ENCODE data around the gene SPOCK1.

SPOCK1 gene

DNA sequence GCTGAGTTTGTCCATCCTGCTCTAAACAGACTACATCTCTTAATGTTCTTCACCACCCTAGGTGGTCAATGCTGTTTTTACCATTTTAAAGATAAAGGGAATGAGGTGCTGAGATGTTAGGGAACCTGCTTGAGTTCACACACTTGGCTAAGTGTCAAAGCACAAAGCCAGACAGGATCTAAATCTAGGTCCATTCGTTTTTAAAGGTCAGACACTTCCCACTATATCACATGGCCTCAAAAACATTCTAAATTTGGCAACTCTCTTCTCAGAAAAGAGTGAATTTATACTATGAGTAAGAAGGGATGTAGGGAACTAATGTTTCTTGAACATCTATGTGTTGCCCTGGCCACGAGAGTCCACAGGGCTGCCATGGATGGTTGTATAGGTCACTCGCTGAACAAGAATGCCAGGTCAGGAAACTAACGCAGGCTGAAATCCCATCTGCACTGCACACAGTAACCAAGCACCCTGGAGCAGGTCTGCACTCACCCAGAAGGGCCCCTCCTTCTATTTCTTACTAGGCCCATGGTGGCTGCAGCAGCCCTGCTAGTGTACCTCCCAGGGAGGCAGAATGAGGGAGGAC is 213.0 kb downstream of the SPOCK1 start:
- Histone ChIP-seq H3K4me3 (ENCODE audit: insufficient read depth in 1 of 2, low read depth in 1 of 2, low read length in 2 of 2) (no peak overlapping the region), H3K27me3 (ENCODE audit: control insufficient read depth in 1 of 2, insufficient read depth in 1 of 2, low read length in 2 of 2) (peaks cover 0 to 5% of the 10 kb centered on the region in 2 experiments), H2BK15ac (ENCODE audit: low read depth, poor library complexity, severe bottlenecking) (no peak overlapping the region), H3K9ac (ENCODE audit: low read length) (no peak overlapping the region), H3K9me3 (ENCODE audit: control insufficient read depth, low read length) (no peaks in the 10 kb centered on the region), H2BK120ac (ENCODE audit: low read depth, low read length) (no peak overlapping the region), H3K36me3 (ENCODE audit: control insufficient read depth in 1 of 2, insufficient read depth in 2 of 2, low read depth in 1 of 2, low read length in 2 of 2) (no peaks in the 10 kb centered on the region), H2BK12ac (ENCODE audit: low read length in 2 of 2) (no peak overlapping the region), H4K8ac (ENCODE audit: low read length) (no peak overlapping the region), H4K91ac (ENCODE audit: low read length) (no peak overlapping the region), H3K23ac (ENCODE audit: low read length in 2 of 2) (no peak overlapping the region), H3K4me2 (ENCODE audit: low read length, poor library complexity, severe bottlenecking) (no peak overlapping the region), H3K18ac (ENCODE audit: low read depth in 1 of 2, low read length in 2 of 2) (no peak overlapping the region), H2AFZ (ENCODE audit: low read depth, low read length) (no peak overlapping the region), H3K27ac (ENCODE audit: low read length, poor library complexity, severe bottlenecking) (no peak overlapping the region), H2AK5ac (ENCODE audit: low read length, severe bottlenecking) (no peak overlapping the region), H3K4me1 (ENCODE audit: control insufficient read depth, insufficient read depth, low read depth, low read length) (no peaks in the 10 kb centered on the region), H3K4ac (ENCODE audit: low read depth in 1 of 2, low read length in 2 of 2) (no peak overlapping the region), H3K79me1 (replicated peaks; ENCODE audit: low read length, poor library complexity, severe bottlenecking) (no peaks in the 10 kb centered on the region), H2BK5ac (ENCODE audit: low read depth, low read length, poor library complexity, severe bottlenecking) (no peak overlapping the region), H3K14ac (ENCODE audit: low read length in 2 of 2) (no peak overlapping the region)
- no peak for DNase-seq
- 88% methylated on average over 3 of the region's 4 CpGs for WGBS

GRCh38 chr5:137283801-137284200 is 215.3 kb downstream of the SPOCK1 start:
- 81% methylated on average over 2 of the region's 2 CpGs for WGBS
- H3K36me3 ChIP-seq (ENCODE audit: control insufficient read depth in 1 of 2, insufficient read depth in 2 of 2, low read depth in 1 of 2, low read length in 2 of 2): no peaks in the 10 kb centered on the region
- H4K91ac ChIP-seq (ENCODE audit: low read length): no peak overlapping the region
- H3K27ac ChIP-seq (ENCODE audit: low read length, poor library complexity, severe bottlenecking): no peak overlapping the region
- no peak overlapping the region for H2BK5ac ChIP-seq (ENCODE audit: low read depth, low read length, poor library complexity, severe bottlenecking)
- no peak overlapping the region for H3K9ac ChIP-seq (ENCODE audit: low read length)
- no peak overlapping the region for H3K4ac ChIP-seq (ENCODE audit: low read depth in 1 of 2, low read length in 2 of 2)
- H3K9me3 ChIP-seq (ENCODE audit: control insufficient read depth, low read length): no peaks in the 10 kb centered on the region
- H2AK5ac ChIP-seq (ENCODE audit: low read length, severe bottlenecking): no peak overlapping the region
- no peak overlapping the region for H3K23ac ChIP-seq (ENCODE audit: low read length in 2 of 2)
- no peak overlapping the region for H3K18ac ChIP-seq (ENCODE audit: low read depth in 1 of 2, low read length in 2 of 2)
- no peak overlapping the region for H2AFZ ChIP-seq (ENCODE audit: low read depth, low read length)
- H3K4me3 ChIP-seq (ENCODE audit: insufficient read depth in 1 of 2, low read depth in 1 of 2, low read length in 2 of 2): no peak overlapping the region
- H3K4me1 ChIP-seq (ENCODE audit: control insufficient read depth, insufficient read depth, low read depth, low read length): peaks cover 1% of the 10 kb centered on the region
- H3K27me3 ChIP-seq (ENCODE audit: control insufficient read depth in 1 of 2, insufficient read depth in 1 of 2, low read length in 2 of 2): peaks cover 0 to 5% of the 10 kb centered on the region in 2 experiments
- no peak overlapping the region for H2BK12ac ChIP-seq (ENCODE audit: low read length in 2 of 2)
- no peak for DNase-seq
- H4K8ac ChIP-seq (ENCODE audit: low read length): no peak overlapping the region
- no peak overlapping the region for H2BK120ac ChIP-seq (ENCODE audit: low read depth, low read length)
- H2BK15ac ChIP-seq (ENCODE audit: low read depth, poor library complexity, severe bottlenecking): no peak overlapping the region
- no peaks in the 10 kb centered on the region for H3K79me1 ChIP-seq (replicated peaks; ENCODE audit: low read length, poor library complexity, severe bottlenecking)
- no peak overlapping the region for H3K4me2 ChIP-seq (ENCODE audit: low read length, poor library complexity, severe bottlenecking)
- no peak overlapping the region for H3K14ac ChIP-seq (ENCODE audit: low read length in 2 of 2)

DNA sequence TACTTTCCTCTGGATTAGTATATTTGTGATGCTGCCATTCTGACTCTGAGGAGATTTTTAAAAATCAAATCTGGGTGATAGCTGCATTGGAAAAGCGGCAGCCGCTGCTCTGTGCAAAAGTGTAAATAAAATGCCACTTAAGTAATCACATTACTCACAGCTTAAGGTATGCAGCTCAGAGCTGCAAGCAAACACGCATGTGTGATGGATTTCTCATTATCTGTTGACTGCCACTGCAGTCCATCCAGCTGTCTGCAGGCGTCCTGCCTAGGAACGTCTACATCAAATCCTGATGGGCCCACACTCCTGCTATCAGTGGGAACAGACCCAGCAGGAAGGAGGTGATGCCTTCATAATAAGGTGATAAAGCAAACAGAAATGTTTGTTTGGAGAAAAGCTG is 216.9 kb downstream of the SPOCK1 start:
- Histone ChIP-seq H2AFZ (ENCODE audit: low read depth, low read length) (no peak overlapping the region), H2BK5ac (ENCODE audit: low read depth, low read length, poor library complexity, severe bottlenecking) (no peak overlapping the region), H3K14ac (ENCODE audit: low read length in 2 of 2) (no peak overlapping the region), H3K18ac (ENCODE audit: low read depth in 1 of 2, low read length in 2 of 2) (no peak overlapping the region), H3K4ac (ENCODE audit: low read depth in 1 of 2, low read length in 2 of 2) (no peak overlapping the region), H3K36me3 (ENCODE audit: control insufficient read depth in 1 of 2, insufficient read depth in 2 of 2, low read depth in 1 of 2, low read length in 2 of 2) (no peaks in the 10 kb centered on the region), H2BK12ac (ENCODE audit: low read length in 2 of 2) (no peak overlapping the region), H3K23ac (ENCODE audit: low read length in 2 of 2) (no peak overlapping the region), H2AK5ac (ENCODE audit: low read length, severe bottlenecking) (no peak overlapping the region), H3K4me1 (ENCODE audit: control insufficient read depth, insufficient read depth, low read depth, low read length) (peaks cover 1% of the 10 kb centered on the region), H3K79me1 (replicated peaks; ENCODE audit: low read length, poor library complexity, severe bottlenecking) (no peaks in the 10 kb centered on the region), H4K8ac (ENCODE audit: low read length) (no peak overlapping the region), H3K27ac (ENCODE audit: low read length, poor library complexity, severe bottlenecking) (no peak overlapping the region), H3K27me3 (ENCODE audit: control insufficient read depth in 1 of 2, insufficient read depth in 1 of 2, low read length in 2 of 2) (no peaks in the 10 kb centered on the region), H3K9ac (ENCODE audit: low read length) (no peak overlapping the region), H4K91ac (ENCODE audit: low read length) (no peak overlapping the region), H3K4me2 (ENCODE audit: low read length, poor library complexity, severe bottlenecking) (no peak overlapping the region), H3K4me3 (ENCODE audit: insufficient read depth in 1 of 2, low read depth in 1 of 2, low read length in 2 of 2) (no peak overlapping the region), H2BK120ac (ENCODE audit: low read depth, low read length) (no peak overlapping the region), H2BK15ac (ENCODE audit: low read depth, poor library complexity, severe bottlenecking) (no peak overlapping the region), H3K9me3 (ENCODE audit: control insufficient read depth, low read length) (no peaks in the 10 kb centered on the region)
- peak; percentile 46 for DNase-seq
- 21% methylated on average over 5 of the region's 5 CpGs for WGBS

DNA sequence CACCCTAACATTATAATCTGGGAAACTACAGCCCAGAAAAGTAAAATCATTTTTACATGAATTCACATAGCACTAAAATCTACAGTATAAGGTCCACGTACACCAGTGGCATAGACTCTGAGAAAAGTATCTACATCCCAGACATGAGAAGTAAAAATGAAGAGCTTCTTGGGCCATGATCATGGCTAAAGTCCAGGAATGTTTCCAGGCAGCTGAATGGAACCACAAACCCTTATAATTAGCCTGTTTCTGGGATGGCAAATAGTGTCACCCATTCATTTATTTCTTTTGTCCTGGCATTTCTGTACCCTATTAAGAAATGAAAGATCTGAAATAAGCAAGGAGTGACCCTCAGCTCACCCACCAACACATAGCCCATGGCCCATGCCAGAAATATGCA is 217.9 kb downstream of the SPOCK1 start:
- Histone ChIP-seq H3K23ac (ENCODE audit: low read length in 2 of 2) (no peak overlapping the region), H2BK5ac (ENCODE audit: low read depth, low read length, poor library complexity, severe bottlenecking) (no peak overlapping the region), H2AFZ (ENCODE audit: low read depth, low read length) (no peak overlapping the region), H2BK15ac (ENCODE audit: low read depth, poor library complexity, severe bottlenecking) (no peak overlapping the region), H3K9me3 (ENCODE audit: control insufficient read depth, low read length) (no peaks in the 10 kb centered on the region), H4K91ac (ENCODE audit: low read length) (no peak overlapping the region), H2BK12ac (ENCODE audit: low read length in 2 of 2) (no peak overlapping the region), H3K27ac (ENCODE audit: low read length, poor library complexity, severe bottlenecking) (no peak overlapping the region), H3K27me3 (ENCODE audit: control insufficient read depth in 1 of 2, insufficient read depth in 1 of 2, low read length in 2 of 2) (no peaks in the 10 kb centered on the region), H3K18ac (ENCODE audit: low read depth in 1 of 2, low read length in 2 of 2) (no peak overlapping the region), H3K4me2 (ENCODE audit: low read length, poor library complexity, severe bottlenecking) (no peak overlapping the region), H3K79me1 (replicated peaks; ENCODE audit: low read length, poor library complexity, severe bottlenecking) (no peaks in the 10 kb centered on the region), H3K9ac (ENCODE audit: low read length) (no peak overlapping the region), H3K4me1 (ENCODE audit: control insufficient read depth, insufficient read depth, low read depth, low read length) (peaks cover 1% of the 10 kb centered on the region), H4K8ac (ENCODE audit: low read length) (no peak overlapping the region), H3K14ac (ENCODE audit: low read length in 2 of 2) (no peak overlapping the region), H2AK5ac (ENCODE audit: low read length, severe bottlenecking) (peak overlapping the region; percentile 18), H3K4me3 (ENCODE audit: insufficient read depth in 1 of 2, low read depth in 1 of 2, low read length in 2 of 2) (no peak overlapping the region), H3K4ac (ENCODE audit: low read depth in 1 of 2, low read length in 2 of 2) (no peak overlapping the region), H2BK120ac (ENCODE audit: low read depth, low read length) (no peak overlapping the region), H3K36me3 (ENCODE audit: control insufficient read depth in 1 of 2, insufficient read depth in 2 of 2, low read depth in 1 of 2, low read length in 2 of 2) (no peaks in the 10 kb centered on the region)
- WGBS: 100% methylated on average over 1 of the region's 1 CpG
- no peak for DNase-seq
